PC-9 (cell line): ENCODE data around the gene ACTR1A. TPM values are rescaled to one million over a fixed set of nuclear protein-coding genes. Genes with fewer than 3 reads are reported as not detected.
"Not testable (repeated sequence)": the region's sequence is repeated elsewhere in the genome, so short reads cannot be mapped to it uniquely, and the experiment has no call there.

Experiments used
- BruUV-seq: library from RNA; stranded (reverse); fragments of 400-500 nt; replicated peaks from 2 replicates; lab custom pipeline; 2021; lab: Mats Ljungman, UMichigan
- CTCF ChIA-PET: fragments of 300-600 bp; sonication (Branson Sonifier 250); formaldehyde crosslinking; loops from one replicate; lab custom pipeline; 2022; ENCODE audit warnings: antibody characterized with exemption; lab: Charles Lee
- POLR2A ChIA-PET: fragments of 300-600 bp; sonication (Branson Sonifier 250); formaldehyde crosslinking; loops from one replicate; lab custom pipeline; 2022; ENCODE audit warnings: antibody characterized with exemption; ENCODE audit not compliant: unreplicated experiment; lab: Charles Lee
- DNase-seq, 2 experiments: peaks; one replicate each; pipeline versions ENCODE4 v3.0.0 to v3.0.0-alpha.2; 2015 to 2022; ENCODE audit warnings: mixed read lengths in 1 of 2
- H2AFZ ChIP-seq: fragments of 200-600 bp; sonication (generic); 2 replicates; pipeline ENCODE4 v1.8.1; 2017; ENCODE audit warnings: antibody characterized with exemption
- H3F3A ChIP-seq: fragments of 200-600 bp; sonication (generic); 2 replicates; pipeline ENCODE4 v1.8.1; 2017; ENCODE audit warnings: antibody characterized with exemption, mild to moderate bottlenecking, low read depth; ENCODE audit not compliant: insufficient read depth
- H3K27ac ChIP-seq: fragments of 200-600 bp; sonication (generic); 2 replicates; pipeline ENCODE4 v1.6.1; 2016; ENCODE audit warnings: mixed run types
- H3K27me3 ChIP-seq: fragments of 200-600 bp; sonication (generic); 2 replicates; pipeline ENCODE4 v1.6.1; 2016; ENCODE audit warnings: low read depth, mixed run types; ENCODE audit not compliant: insufficient read depth
- H3K36me3 ChIP-seq: fragments of 200-600 bp; sonication (generic); 2 replicates; pipeline ENCODE4 v1.6.1; 2016; ENCODE audit warnings: low read depth, mixed run types
- H3K4me1 ChIP-seq: fragments of 200-600 bp; sonication (generic); replicated peaks from 2 replicates; pipeline ENCODE4 v1.6.1; 2016; ENCODE audit warnings: mixed run types; ENCODE audit not compliant: insufficient read depth
- H3K4me2 ChIP-seq: fragments of 200-600 bp; sonication (generic); 2 replicates; pipeline ENCODE4 v1.6.1; 2017; ENCODE audit warnings: mixed run types
- H3K4me3 ChIP-seq: fragments of 200-600 bp; sonication (generic); 2 replicates; pipeline ENCODE4 v1.6.1; 2016; ENCODE audit warnings: mixed run types
- H3K79me2 ChIP-seq: fragments of 200-600 bp; sonication (generic); 2 replicates; pipeline ENCODE4 v1.6.1; 2017; ENCODE audit warnings: low read depth, mixed run types
- H3K9me2 ChIP-seq: fragments of 200-600 bp; sonication (generic); 2 replicates; pipeline ENCODE4 v1.8.1; 2017; ENCODE audit warnings: mild to moderate bottlenecking; ENCODE audit not compliant: insufficient read depth
- H3K9me3 ChIP-seq: fragments of 200-600 bp; sonication (generic); 2 replicates; pipeline ENCODE4 v1.8.1; 2016; ENCODE audit warnings: low read depth; ENCODE audit not compliant: insufficient read depth
- H4K20me1 ChIP-seq: fragments of 200-600 bp; sonication (generic); 2 replicates; pipeline ENCODE4 v1.8.1; 2017; ENCODE audit not compliant: insufficient read depth
- EZH2 ChIP-seq: fragments of 200-600 bp; sonication (generic); IDR thresholded peaks from 2 replicates; pipeline ENCODE4 v1.8.0; 2017; ENCODE audit warnings: antibody characterized with exemption, low read depth
- intact Hi-C: fragments of 100-400 bp; cut with micrococcal nuclease; formaldehyde crosslinking; loops from one replicate; pipeline ENCODE4 v1.10.0; 2022; ENCODE audit not compliant: unreplicated experiment
- total RNA-seq: library from RNA; stranded (reverse); gene quantifications from 2 replicates; pipeline ENCODE4 v1.2.3, GENCODE V29; 2021
- TF ChIP-seq, protein P1 (sequence below): fragments of 200-600 bp; sonication (generic); conservative IDR thresholded peaks from 2 replicates; pipeline ENCODE4 v1.6.1; 2017; ENCODE audit warnings: mixed run types, antibody characterized with exemption, mild to moderate bottlenecking, moderate library complexity

Gene ACTR1A
- total RNA-seq, 1 experiment from 2014 or later: 29.4 TPM

GRCh38 chr10:102537948-102538347, 35.4 kb upstream of the ACTR1A start:
- Histone ChIP-seq H3K27me3 (no peaks in the 10 kb centered on the region), H3K79me2 (no peaks in the 10 kb centered on the region), H2AFZ (no peak overlapping the region), H3K27ac (no peak overlapping the region), H3K9me2 (no peaks in the 10 kb centered on the region), H3K4me3 (no peak overlapping the region), H4K20me1 (no peaks in the 10 kb centered on the region), H3K36me3 (no peaks in the 10 kb centered on the region), H3F3A (no peaks in the 10 kb centered on the region), H3K4me2 (no peak overlapping the region), H3K9me3 (no peaks in the 10 kb centered on the region), H3K4me1 (no peaks in the 10 kb centered on the region)
- no TSS peak for BruUV-seq
- TF ChIP-seq EZH2: no peak
- TF ChIP-seq, protein P1, sequence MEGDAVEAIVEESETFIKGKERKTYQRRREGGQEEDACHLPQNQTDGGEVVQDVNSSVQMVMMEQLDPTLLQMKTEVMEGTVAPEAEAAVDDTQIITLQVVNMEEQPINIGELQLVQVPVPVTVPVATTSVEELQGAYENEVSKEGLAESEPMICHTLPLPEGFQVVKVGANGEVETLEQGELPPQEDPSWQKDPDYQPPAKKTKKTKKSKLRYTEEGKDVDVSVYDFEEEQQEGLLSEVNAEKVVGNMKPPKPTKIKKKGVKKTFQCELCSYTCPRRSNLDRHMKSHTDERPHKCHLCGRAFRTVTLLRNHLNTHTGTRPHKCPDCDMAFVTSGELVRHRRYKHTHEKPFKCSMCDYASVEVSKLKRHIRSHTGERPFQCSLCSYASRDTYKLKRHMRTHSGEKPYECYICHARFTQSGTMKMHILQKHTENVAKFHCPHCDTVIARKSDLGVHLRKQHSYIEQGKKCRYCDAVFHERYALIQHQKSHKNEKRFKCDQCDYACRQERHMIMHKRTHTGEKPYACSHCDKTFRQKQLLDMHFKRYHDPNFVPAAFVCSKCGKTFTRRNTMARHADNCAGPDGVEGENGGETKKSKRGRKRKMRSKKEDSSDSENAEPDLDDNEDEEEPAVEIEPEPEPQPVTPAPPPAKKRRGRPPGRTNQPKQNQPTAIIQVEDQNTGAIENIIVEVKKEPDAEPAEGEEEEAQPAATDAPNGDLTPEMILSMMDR: no peak
- ChIA-PET POLR2A (no interaction called here), CTCF (no interaction called here)
- intact Hi-C loops: no loop called here
- DNase-seq: no peak

- Histone ChIP-seq H4K20me1 (no peaks in the 10 kb centered on the region), H3K9me3 (no peaks in the 10 kb centered on the region), H3K4me2 (no peak overlapping the region), H2AFZ (no peak overlapping the region), H3K4me1 (no peaks in the 10 kb centered on the region), H3K79me2 (no peaks in the 10 kb centered on the region), H3K4me3 (no peak overlapping the region), H3K9me2 (no peaks in the 10 kb centered on the region), H3K36me3 (no peaks in the 10 kb centered on the region), H3F3A (no peaks in the 10 kb centered on the region), H3K27ac (no peak overlapping the region), H3K27me3 (no peaks in the 10 kb centered on the region)
- DNase-seq: no peak
- ChIA-PET POLR2A (no interaction called here), CTCF (no interaction called here)
- TF ChIP-seq EZH2: no peak
- TF ChIP-seq, protein P1: no peak
- intact Hi-C loops: no loop called here
- no TSS peak for BruUV-seq
Measured at GRCh38 chr10:102537367-102537766, 34.9 kb upstream of the ACTR1A start.

DNA sequence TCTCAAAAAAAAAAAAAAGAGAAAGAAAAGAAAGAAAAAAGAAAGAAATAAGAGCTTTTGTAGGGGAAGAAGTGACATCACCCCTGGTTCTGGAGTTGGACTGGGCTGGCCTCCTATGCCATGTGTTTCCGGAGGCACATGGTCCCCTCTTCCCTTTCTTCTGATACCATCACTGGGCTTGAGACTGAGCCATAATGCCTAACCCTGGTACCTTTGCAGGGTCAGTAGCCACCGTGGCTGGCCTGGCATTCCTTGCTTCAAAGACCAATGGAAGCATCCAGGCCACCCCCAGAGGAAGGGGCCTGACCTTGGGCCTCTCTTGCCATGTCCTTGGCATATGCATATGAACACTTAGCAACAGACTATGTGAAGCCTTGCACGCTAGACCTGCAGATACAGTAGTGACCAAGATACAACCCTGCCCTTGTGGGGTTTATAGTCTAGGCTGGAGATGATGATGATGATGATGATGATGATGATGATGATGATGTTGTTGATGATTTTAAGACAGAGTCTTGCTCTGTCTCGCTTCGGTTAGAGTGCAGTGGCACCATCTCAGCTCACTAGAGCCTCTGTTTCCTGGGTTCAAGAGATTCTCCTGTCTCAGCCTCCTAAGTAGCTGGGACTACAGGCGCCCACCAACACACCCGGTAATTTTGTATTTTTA, 33.1 kb upstream of the ACTR1A start:
- H3F3A ChIP-seq: no peaks in the 10 kb centered on the region
- H3K27ac ChIP-seq: no peak overlapping the region
- intact Hi-C loops: no loop called here

DNA sequence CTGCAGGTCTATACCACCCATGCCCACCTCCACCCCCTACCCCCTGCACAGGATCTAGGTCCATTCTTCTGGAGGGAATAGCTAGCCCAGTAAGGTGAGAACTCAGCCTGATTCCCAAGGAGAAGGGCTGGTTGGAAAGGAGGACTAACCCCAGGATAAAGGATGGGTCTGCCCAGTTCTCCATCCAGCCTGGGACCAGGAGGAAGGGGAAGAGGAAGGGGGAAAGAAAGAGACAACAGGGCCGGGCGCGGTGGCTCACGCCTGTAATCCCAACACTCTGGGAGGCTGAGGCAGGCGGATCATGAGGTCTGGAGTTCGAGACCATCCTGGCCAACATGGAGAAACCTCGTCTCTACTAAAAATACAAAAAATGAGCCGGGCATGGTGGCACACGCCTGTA, 32.5 kb upstream of the ACTR1A start:
- H3K27me3 ChIP-seq, H4K20me1 ChIP-seq, intact Hi-C loops, H3K9me2 ChIP-seq, H2AFZ ChIP-seq, CTCF ChIA-PET, H3K36me3 ChIP-seq, H3F3A ChIP-seq, BruUV-seq, DNase-seq, POLR2A ChIA-PET, H3K27ac ChIP-seq, H3K4me1 ChIP-seq, H3K79me2 ChIP-seq, H3K4me2 ChIP-seq, H3K4me3 ChIP-seq, H3K9me3 ChIP-seq: not testable (repeated sequence)

More for the DNA sequence above, 33.1 kb upstream of the ACTR1A start:
- no peaks in the 10 kb centered on the region for H3K9me2 ChIP-seq
- H3K36me3 ChIP-seq: no peaks in the 10 kb centered on the region
- no peaks in the 10 kb centered on the region for H3K4me1 ChIP-seq
- BruUV-seq: no TSS peak
- no peaks in the 10 kb centered on the region for H3K79me2 ChIP-seq
- H3K27me3 ChIP-seq: no peaks in the 10 kb centered on the region
- H3K4me3 ChIP-seq: no peak overlapping the region
- no peaks in the 10 kb centered on the region for H4K20me1 ChIP-seq
- DNase-seq: no peak
- TF ChIP-seq EZH2: no peak
- TF ChIP-seq, protein P1: no peak
- H2AFZ ChIP-seq: no peak overlapping the region
- no peak overlapping the region for H3K4me2 ChIP-seq
- no peaks in the 10 kb centered on the region for H3K9me3 ChIP-seq
- ChIA-PET CTCF (no interaction called here), POLR2A (interaction anchor here (0.6 kb wide), 1 partner anchor 43 kb away, joined by 7 read pairs; no protein-coding TSS in a partner anchor)
